Medulla oblongata (tissue), 1 donor: ENCODE measurements around the gene CNOT6.

Experiments used
- DNase-seq: peaks from one replicate; pipeline ENCODE4 v3.0.0-alpha.2; 2015; ENCODE audit errors: extremely low spot score

Gene CNOT6

GRCh38 chr5:180600554-180601041, 106.4 kb downstream of the CNOT6 start:
- DNase-seq = no peak

DNA sequence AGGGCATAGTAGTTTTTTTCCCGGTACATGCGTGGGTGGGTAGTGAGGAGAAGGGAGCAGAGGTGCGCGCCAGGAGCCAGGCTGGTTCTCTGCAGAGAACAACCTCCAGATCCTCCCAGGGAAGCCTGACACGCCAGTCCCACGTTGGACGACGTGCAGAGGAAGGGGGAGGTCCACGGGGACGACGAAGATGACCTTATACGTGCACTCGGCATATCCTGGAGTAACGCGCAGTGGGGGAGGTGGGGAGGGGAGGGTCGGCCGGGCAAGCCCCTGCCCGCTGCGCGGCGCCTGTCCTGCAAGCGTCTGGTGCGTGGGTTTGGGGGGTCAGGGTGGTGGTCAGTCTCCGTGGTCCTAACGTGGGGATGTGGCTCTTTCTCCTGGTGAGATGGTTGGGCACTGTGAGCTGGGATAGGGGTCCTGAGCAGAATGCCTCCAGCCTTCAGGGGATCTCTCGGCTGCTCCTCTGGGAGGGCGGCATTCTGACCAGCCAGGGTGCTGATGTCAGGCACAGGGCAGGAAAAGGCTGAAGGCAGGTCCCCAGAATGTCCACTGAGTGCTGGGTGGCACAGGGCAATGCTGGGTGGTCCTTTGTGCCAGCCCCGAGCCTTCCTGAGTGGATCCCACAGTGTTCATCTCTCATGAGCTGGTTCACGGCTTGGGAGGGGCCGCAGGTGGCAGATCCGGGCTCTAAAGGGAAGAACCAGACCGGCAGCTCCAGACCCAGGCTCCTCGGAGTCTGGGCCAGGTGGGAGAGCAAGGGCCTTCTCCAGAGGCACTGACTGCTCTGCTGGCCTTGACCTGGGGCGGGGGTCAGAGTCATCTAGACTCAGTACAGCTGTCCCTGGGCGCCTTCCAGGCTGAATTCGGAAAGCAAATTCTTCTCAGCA, 107.7 kb downstream of the CNOT6 start:
- no peak for DNase-seq

DNA sequence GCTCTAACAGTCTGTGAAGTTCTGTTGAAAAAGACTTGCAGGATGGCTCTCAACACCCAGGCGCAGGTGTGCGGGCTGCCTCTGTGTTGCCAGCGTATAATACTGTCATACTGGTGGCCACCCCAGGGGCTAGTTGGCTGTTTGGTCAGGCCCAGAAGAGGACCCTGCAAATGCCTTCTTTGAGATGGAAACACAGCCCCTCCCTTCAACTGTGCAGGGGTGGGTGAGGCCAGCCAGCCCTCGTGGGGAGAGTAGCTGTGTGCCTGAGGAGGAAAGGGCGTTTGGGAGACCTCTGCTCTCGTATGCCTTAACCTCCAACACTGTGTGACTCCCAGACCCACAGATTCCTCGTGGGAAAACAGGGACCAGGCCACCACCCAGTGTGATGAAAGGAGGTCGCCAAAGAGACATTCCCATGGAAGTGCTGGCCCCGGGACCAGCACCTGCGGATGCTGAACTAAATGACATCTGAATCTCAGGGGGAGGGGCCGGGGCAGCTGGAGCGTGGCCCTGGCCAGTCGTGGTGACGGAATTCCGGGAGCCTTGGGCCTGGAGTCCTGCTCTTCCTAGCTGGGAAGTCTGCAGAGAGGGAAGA, 108.4 kb downstream of the CNOT6 start:
- DNase-seq = no peak

- no peak for DNase-seq
Observed at GRCh38 chr5:180603076-180603594, 109.0 kb downstream of the CNOT6 start.

DNA sequence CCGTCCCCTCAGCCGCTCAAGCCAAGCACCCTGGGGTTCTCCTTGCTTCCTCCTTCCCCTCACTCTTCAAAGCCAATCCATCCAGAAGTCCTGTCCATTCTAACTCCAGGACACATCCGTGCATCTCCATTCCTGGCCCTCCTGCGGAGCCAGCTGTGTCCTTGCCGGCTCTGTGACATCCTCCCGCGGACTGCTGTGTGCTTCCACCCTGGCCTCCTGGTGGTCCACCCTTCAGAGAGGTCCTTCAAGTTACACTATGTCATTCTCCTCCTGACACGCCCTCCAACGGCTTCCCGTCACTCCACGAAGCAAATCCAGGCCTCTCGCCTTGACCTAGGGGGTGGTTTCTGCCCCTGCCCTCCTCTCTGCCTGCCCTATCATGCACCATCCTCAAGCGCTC, 110.1 kb downstream of the CNOT6 start:
- DNase-seq = no peak

DNA sequence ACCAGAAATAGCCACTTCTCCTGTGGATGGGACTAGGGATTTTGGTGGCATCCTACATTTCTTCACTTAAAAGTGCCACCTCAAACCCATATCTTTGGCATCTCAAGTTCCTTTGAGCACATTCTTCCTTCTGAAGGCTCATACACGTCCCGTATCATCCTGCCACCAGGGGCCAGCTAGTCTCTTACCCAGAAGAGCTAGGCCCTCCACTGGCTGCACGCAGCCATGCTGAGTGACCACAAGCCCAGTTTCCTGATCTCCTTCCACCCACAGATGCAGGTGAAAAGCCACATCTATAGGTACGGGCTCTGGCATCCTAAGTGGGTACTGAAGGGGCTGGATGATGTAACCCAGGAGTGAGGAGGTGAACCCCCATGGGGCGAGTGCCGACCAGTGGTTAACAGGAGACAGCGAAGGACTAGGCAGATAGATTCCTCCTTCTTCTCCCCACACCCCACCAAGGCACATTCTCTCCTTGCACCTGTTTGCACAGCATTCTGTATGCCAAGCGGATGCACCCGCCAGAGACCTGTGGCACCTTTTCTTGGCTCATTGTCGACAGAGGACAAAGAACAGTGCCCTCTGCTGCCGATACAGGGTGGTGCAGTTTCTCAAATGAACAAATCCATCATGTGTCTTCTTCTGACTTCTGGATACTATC, 111.5 kb downstream of the CNOT6 start:
- peak; percentile 56 for DNase-seq

- no peak for DNase-seq
Observed at GRCh38 chr5:180606215-180606785, 112.1 kb downstream of the CNOT6 start.

DNA sequence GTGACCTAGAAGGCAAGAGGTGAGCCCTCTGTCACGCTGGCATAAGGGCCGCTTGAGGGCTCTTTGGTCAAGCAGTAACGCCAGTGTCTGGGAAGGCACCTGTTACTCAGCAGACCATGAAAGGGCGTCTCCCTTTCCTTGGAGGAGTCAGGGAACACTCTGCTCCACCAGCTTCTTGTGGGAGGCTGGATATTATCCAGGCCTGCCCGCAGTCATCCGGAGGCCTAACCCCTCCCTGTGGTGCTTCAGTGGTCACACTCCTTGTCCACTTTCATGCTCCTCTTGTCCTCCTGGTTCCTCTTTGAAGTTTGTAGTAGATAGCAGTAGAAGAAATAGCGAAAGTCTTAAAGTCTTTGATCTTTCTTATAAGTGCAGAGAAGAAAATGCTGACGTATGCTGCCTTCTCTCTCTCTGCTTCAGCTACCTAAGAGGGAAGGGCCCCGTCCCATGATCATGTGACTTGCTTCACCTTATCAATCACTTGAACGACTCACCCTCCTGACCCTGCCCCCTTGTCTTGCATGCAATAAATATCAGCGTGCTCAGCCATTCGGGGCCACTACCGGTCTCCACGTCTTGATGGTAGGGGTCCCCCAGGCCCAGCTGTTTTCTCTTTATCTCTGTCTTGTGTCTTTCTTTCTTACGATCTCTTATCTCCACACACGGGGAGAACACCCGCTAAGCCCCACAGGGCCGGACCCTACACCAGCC, 113.8 kb downstream of the CNOT6 start:
- DNase-seq = no peak

DNA sequence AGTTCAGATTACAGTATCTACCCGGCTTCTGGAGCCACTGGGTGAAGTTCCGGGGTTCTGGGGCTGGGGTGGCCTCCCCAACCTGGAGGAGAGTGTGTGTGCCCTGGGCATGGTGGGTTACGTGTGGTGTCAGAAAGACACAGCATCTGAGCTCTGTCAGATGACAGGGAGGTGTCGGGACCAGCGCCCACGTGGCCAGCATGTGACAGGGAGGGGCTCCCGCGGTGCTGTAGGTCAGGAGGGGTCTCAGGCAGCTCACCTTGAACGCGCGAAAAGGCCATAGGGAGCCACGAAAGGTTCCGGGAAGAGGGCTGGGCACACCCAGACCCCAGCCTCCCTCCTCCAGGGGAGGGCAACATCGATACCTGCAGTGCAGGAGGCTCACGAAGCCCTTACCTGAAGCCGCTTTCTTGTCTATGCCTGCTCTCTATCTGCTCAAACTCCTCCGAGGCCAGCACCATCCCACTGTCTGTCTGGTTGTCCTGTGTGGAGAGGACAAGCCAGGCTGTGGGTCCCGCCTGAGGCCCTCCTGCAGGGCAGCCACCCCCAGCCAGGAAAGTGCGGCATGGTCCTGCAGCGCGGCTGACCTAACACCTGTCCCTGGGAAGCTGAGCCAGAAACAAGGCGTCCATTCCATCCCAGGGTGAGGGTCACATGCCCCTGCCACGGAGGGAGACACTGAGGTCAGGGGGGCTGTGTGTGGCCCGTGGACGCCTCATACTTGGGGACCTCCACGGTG, 114.6 kb downstream of the CNOT6 start:
- no peak for DNase-seq

DNA sequence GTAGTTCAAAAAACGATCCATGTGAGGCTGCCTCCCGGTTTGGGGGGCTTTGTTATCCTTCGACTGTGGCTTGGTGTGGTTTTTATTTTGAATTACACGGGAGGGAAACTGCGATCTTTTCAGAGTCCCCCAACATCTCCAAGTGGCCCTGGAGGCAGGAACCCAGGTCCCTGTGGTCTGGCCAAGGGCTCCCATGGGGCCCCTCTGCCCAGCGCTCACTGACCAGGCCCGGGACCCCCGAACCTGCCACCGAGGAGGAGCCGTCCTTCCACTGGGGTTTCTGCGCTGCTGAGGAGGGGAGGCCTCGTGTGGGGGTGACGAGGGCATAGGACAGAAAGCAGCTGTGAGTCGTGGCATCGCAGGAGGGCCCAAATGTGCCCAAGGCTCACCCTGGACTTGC, 115.2 kb downstream of the CNOT6 start:
- DNase-seq = no peak

- no peak for DNase-seq
Observed at GRCh38 chr5:180609817-180610550, 115.8 kb downstream of the CNOT6 start.

- DNase-seq = no peak
Observed at GRCh38 chr5:180611140-180611850, 117.1 kb downstream of the CNOT6 start.

DNA sequence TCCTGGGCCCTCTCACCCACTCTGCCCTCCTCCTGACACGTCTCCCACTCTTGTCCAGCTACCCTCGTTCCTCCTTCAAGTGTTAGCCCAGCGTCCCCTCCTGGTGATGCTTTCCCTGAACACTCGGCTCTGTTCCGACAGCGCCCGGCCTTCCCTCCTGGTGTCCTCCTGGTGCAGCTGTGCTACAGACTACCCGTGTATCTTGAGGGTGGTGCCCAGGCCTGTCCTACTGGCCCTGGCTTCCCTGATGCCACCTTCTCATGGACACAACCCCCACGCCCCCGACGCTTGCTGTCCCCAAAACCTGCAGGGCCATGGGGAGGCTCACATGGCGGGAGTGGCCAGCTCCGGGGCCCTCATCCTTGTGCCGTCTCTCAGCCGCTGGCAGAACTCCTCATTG, 118.5 kb downstream of the CNOT6 start:
- no peak for DNase-seq

- DNase-seq = no peak
Observed at GRCh38 chr5:180613188-180613813, 119.1 kb downstream of the CNOT6 start.

- no peak for DNase-seq
Observed at GRCh38 chr5:180613814-180614188, 119.6 kb downstream of the CNOT6 start.

- no peak for DNase-seq
Observed at GRCh38 chr5:180618487-180618828, 124.3 kb downstream of the CNOT6 start.

GRCh38 chr5:180618829-180619562, 124.8 kb downstream of the CNOT6 start:
- no peak for DNase-seq

- DNase-seq = no peak
Observed at GRCh38 chr5:180619563-180619915, 125.4 kb downstream of the CNOT6 start.
